ENCODE data around the gene RNF224.

The RNF224 gene

GRCh38 chr9:137254624-137255447 is 27.5 kb downstream of the RNF224 start, which contains the start of gene NELFB:
TSS of gene NELFB (plus strand) at chr9:137255327.
- DNase-seq = peak; percentile 88

GRCh38 chr9:137255448-137256114 is 28.3 kb downstream of the RNF224 start:
- DNase-seq = no peak

GRCh38 chr9:137256362-137256761 is 29.1 kb downstream of the RNF224 start:
- DNase-seq = no peak

- DNase-seq = no peak
Observed at GRCh38 chr9:137256856-137257255, 29.6 kb downstream of the RNF224 start.

- DNase-seq = peak; percentile 56
Observed at GRCh38 chr9:137262173-137262908, 35.0 kb downstream of the RNF224 start.

GRCh38 chr9:137262909-137263285 is 35.6 kb downstream of the RNF224 start:
- no peak for DNase-seq

- DNase-seq = no peak
Observed at GRCh38 chr9:137263506-137263905, 36.2 kb downstream of the RNF224 start.

GRCh38 chr9:137264067-137264466 is 36.8 kb downstream of the RNF224 start:
- no peak for DNase-seq

- DNase-seq = no peak
Observed at GRCh38 chr9:137265496-137266161, 38.3 kb downstream of the RNF224 start.

GRCh38 chr9:137266162-137266527 is 38.8 kb downstream of the RNF224 start:
- no peak for DNase-seq

GRCh38 chr9:137266585-137267453 is 39.5 kb downstream of the RNF224 start:
- DNase-seq = no peak

GRCh38 chr9:137267933-137268355 is 40.6 kb downstream of the RNF224 start:
- DNase-seq = no peak

- DNase-seq = no peak
Observed at GRCh38 chr9:137268538-137269201, 41.4 kb downstream of the RNF224 start.

GRCh38 chr9:137269231-137269772 is 42.0 kb downstream of the RNF224 start:
- DNase-seq = no peak

GRCh38 chr9:137270929-137271695 is 43.8 kb downstream of the RNF224 start:
- no peak for DNase-seq

- no peak for DNase-seq
Observed at GRCh38 chr9:137271696-137272076, 44.4 kb downstream of the RNF224 start.

- no peak for DNase-seq
Observed at GRCh38 chr9:137272241-137273094, 45.2 kb downstream of the RNF224 start.

- DNase-seq = no peak
Observed at GRCh38 chr9:137273095-137273490, 45.8 kb downstream of the RNF224 start.
